GM21717 (cell line): ENCODE results near the gene ALG1.
"Not testable (repeated sequence)": the region's sequence is repeated elsewhere in the genome, so short reads cannot be mapped to it uniquely, and the experiment has no call there.

Experiments used
- ATAC-seq: cut with Tn5 transposase; IDR thresholded peaks from one replicate; pipeline ENCODE4 v1.9.1; 2021; ENCODE audit warnings: mild to moderate bottlenecking, moderate library complexity; ENCODE audit not compliant: unreplicated experiment

Gene ALG1

DNA sequence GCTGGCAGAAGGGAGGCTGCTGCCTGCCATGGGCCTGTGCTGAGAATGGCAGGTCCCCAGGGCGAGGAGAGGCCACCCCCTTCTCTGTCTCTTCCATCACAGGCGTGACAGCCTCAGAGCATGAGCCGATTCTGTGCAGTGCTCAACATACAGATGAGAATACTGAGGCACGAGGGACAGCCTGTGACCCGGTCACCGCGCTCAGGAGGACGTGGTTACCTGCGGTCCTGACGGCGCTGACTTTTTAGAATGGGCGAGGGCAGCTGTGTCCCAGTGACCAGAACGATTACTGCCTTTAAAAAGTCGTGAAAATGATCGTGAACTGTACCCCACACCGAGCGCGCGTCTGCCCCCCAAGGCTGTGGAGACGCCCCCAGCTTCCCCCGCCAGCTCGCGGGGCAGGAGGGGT, 25.4 kb downstream of the ALG1 start:
- not testable (repeated sequence) for ATAC-seq

DNA sequence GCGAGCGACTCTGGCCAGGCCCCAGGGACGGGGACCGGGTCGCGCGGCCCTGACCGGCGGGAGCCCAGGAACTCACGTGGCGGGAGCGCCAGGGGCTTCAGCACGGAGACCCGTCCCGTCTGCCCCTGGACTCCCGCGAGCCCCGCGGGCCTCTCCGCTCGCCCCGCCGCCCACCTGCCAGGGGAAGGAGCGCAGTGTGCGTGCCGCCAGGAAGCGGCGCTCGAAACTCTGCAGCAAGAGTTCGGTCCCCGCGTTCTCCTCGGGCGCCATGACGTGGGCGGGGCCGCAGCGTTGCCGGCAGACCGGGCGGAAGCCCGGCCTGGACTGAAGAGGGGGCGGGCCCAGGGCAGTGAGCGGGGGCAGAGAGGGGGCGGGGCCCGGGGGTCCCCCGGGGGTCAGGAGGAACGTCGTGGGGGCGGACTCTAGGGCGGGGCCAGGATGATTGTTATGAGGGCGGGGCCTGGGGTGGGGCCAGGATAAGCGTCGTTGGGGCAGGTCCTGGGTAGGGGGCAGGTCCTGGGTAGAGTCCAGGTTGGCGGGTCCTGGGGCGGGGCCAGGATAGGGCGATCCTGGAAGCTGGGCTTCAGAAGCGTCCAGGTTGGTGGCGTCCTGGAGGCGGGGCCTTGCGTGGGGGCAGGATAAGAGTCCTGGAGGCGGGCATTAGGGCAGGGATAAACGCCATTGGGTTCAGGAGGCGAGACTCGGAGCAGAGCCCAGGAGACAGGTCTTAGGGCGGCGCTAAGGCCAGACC, 26.0 kb downstream of the ALG1 start, which contains the start of gene EEF2KMT:
Gene EEF2KMT, minus strand, starts transcription at position 326 of the 751 bp plus-strand sequence. Its CDS starts 56 bp downstream, at position 270.
- ATAC-seq = peak; percentile 93

DNA sequence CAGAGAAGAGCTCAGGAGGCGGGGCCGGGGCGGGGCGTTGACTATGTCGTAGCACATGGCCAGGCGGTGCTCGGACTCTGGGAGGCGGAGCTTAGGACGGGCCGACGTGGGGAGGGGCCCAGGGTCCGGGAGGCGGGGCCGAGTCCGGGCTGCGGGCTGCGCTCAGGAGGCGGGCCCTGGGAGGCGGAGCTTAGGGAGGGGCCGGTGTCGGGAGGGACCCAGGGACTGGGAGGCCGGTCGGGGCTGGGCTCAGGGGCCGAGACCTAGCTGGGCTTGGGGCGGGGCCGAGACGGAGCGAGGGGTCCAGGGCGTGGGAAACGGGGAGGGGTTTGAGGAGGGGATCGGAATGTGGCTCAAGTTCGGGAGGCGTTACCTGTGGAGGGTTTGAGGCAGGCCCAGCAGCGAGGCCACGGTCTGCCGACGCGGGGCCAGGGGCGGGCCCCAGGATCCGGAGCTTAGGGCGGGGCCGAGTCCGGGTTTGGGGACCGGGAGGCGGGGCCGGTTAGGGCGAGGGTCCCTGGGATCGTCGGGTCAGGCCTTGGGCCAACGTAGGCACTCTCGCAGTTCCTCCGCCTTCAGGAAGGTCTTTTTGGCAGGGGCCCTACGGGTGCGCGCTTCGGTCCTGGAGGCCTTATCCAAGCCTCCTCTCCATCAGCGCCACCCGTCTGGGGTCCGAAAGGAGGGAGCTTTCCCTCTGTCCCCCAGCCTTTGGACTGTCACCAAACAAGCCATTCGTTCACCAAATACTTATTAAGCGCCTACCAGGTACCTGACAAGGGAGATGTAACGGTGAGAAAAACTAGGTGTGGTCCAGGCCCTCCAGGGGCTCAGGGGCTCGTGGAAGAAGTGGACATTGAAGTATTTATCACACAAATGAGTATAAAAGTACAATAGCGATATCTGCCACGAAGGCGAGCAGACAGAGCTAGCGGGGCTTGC, 26.8 kb downstream of the ALG1 start:
- ATAC-seq = peak; percentile 76

DNA sequence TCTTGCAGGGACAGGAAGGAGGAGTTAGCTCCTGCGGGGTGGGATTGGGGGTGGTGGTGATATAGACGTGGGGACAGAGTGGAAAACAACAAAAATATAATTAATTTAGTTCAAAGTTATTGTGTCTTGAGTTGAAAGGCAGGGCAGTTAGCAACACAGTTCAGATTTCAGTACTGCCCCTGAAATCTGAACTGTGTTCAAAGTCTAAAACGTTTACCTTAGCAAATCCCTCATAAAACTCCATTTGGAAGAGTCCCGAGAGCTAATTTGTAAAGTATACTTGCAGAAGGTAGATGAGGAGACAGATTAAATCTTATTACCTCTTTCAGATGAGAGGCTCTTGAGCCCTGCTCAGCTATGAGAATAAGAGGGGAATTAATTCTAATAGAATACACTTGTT, 27.5 kb downstream of the ALG1 start:
- ATAC-seq = not testable (repeated sequence)

DNA sequence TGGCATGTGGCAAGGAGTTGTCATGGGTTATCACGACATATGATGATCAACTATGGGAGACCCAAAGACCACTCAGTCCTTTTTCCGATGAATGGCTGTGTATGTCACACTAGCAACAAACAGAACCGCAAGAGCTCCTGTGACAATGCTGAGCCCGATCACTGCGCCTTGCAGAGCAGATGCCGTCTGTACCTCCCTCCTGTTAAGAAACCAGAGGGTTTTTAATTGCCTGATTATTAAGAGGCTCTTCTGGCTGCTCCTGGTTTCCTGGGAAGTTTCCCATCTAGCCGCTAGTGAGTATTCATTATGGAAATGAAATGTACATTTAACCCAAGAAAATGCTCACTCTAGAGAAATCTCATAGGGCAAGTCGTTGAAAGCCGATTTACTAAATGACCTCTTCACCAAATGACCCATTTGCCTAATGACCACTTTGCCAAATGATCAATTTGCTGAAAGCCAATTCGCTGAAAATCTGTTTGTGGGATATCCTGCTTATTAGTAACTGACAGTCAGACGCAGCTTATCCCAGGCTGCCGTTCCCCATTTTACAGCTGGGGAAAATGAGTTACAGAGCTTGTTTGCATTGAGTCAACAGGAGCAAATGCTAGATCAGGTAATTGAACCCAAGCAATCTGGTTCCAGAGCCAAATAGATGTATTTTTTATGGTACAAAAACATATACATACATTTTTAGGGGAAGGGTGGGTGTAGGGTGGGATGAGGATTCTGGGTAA, 31.8 kb downstream of the ALG1 start:
- not testable (repeated sequence) for ATAC-seq

DNA sequence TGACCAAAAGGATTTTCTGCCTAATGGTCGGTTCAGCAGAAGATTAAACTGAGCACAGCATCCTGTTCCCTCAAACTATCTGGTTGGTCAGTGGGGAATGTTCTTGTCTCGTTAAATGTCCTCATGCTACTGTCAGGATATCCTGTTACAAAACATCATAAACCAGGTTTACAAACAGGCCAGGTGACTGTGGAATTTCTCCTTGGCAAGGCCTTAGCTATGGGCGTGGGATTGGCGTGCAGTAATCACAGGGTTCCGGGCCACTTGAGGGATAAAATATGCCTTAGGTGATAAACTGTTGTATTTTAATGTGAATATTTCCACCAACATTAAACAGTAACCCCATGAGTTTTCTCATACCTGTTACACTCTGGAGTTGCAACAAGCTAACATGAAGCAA, 33.4 kb downstream of the ALG1 start:
- not testable (repeated sequence) for ATAC-seq

DNA sequence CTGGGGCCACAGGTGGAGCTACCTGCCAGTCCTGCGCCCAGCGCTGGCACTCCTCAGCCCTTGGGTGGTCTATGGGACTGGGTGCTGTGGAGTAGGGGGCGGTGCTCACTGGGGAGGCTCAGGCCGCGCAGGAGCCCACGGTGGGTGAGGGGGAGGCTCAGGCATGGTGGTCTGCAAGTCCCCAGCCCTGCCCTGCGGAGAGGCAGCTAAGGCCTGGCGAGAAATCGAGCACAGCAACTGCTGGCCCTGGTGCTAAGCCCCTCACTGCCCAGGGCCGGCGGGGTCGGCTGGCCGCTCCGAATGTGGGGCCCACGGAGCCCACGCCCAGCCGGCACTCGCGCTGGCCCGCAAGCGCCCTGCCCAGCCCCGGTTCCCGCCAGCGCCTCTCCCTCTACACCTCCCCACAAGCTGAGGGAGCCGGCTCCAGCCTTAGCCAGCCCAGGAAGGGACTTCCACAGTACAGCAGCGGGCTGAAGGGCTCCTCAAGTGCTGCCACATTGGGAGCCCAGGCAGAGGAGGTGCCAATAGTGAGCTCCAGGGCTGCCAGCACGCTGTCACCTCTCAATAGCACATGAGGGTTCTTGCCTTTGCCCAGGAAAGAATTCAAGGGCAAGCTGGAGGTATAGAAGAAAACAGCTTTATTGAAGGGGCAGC, 37.0 kb downstream of the ALG1 start:
- ATAC-seq = no peak

DNA sequence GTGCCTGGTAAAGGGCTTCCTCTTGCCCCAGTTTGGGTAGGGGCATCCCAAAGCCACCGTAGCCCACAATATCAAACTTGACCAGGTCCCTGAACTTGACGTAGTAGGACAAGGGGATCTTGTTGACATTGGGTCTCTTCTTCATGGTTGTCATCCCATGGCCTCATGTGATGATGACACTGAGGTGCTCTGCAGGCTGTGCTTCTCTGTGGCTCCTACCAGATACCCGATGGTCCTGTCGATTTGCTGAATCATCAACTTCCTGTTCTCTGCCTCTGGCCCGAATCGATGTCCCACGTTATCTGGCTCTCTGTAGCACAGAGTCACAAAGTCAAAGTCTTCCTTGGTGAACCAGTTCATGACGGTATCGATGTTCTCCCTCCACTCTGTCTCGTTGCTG, 39.3 kb downstream of the ALG1 start:
- not testable (repeated sequence) for ATAC-seq

DNA sequence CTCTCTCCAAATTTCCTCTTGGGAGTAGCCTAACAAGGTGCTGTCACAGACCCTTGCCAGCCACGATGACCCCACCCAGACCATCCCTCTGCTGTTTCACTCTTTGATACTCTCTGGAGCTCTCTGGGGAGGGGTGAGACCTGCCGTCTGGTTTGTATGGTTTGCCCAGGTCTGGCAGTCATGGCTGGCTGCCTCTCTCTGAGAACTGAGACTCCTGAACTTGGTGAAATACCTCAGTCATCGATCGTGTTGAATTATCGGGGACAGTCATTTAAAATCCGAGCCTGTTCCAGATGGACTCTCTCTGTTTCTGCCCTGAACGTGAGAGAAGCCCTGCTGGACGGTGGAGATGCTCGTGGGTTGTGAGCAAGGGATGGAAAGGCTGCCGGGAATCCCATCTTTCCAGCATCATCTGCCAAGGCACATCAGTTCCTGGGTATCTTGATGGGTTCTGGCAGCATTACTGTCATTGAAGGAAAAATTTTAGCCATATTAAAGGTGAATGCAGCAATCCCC, 45.2 kb downstream of the ALG1 start:
- not testable (repeated sequence) for ATAC-seq

DNA sequence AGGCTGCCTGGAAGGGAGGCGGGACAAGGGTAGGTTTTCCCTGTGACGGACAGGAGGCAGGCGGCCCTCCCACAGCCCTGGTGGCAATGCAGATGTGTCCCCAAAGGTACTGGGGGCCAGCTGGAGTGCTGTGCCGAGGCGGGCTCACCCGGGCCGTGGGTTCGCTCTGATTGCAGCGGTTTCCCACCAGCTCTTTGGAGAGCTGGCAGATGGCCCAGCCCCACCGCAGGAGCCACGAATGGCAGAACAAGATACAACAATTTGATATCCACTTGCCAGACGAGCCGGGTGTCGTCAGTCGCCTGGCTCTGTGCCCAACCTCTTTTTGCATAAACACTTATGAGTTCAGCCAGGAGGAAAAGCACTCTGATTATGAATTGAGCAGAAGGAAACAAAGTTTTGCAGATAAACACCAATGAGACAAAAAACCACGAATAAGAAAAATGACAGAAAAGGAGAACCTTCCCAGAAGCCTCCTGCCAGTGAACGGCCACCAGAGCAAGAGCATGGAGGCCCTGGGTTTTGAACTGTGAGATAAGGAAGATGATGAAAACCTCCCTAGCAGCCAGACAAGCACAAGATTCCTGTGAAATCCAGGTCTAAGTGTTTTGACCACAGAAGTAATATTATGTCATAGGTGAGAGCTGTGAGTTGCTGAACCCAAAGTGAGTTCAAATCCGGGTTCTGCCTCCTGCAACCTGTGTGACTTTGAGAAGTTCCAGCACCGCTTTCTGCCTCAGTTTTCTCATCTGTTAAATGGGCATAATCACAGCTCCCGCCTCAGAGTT, 45.9 kb downstream of the ALG1 start:
- not testable (repeated sequence) for ATAC-seq

DNA sequence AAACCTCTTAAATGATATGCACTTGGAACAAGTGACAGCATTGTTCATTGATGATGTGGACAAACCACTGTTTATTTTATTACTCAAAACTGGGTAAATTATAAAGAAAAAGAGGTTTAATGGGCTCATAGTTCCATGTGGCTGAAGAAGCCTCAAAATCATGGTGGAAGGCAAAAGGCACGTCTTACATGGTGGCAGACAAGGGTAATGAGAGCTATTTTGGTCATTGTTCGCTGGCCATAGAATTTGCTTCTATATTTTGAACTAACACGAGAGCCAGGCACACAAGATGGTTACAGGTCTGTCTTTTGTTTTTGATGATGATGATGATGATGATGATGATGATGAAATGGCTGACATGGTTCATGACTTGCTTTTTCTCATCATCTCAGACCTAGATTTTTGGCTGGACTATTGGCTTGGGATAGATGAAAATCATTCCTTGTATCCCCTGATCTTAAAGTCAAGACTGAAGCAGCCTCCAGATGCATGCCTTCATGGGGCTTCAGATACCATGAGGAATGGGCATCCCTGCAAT, 59.9 kb downstream of the ALG1 start:
- not testable (repeated sequence) for ATAC-seq

DNA sequence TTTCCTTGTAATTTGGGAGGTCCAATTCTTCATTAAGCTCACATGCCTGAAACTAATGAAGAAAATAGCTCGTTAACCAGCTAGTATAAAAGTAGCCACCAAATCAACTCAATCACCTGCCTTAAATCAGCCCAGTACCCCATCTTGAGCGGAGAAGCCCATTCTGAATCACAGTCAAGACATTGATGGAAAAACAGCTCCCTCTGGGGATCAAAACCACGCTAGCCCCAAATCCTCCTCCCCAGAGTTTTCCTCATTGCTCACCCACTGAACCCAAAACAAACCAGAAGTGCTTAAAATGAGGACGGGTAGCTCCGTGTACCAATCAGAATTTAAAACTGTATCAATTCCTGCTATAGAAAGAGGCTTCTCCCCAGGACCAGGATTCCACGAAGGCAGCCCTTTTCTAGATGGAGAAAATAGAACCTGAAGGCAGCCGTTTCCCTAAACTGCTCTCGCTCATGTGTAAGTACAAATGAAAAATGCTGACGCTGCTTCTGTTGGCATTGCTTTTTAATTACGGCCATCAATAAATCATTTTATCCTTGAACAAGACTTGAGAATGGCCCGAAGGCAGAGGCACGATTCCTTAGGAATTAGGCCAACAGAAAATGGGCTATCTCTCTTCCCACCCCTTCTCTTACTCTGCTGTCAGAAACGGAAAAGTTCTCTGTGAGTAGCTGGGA, 61.4 kb downstream of the ALG1 start:
- ATAC-seq = not testable (repeated sequence)

DNA sequence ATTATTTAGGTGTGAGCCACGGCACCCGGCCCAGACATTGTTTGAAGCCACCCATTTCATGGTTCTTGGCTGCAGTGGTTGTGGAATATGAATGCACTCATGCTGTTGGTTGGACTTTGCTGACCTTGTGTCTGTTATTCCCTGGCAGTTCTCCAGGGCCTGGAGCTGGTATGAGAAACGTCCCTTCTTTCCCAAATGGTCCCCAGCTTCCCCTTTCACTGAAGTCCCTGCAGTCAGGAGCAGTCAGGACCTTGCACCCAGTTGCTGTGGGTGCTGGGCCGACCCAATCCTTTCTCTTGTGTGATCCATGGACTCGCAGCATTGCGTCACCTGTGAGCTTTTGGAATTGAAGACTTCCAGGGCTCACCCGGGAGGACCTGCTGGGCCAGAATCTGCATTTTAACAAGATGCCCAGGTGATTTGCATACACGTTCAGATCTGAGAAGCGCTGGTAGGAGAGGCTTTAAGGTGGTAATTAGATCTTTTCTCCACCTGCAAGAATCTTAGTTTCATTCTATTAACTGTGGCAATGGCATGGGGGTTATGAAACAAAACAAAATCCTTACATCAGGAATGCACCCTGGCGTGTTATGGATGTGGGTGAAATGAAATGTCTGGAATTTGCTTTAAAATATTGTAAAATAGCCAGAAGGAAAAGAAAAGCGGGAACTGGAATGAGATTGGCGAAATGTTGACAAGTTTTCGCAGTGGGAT, 63.3 kb downstream of the ALG1 start:
- not testable (repeated sequence) for ATAC-seq
